ENCODE data around the gene DPH2. TPM values are rescaled to one million over a fixed set of nuclear protein-coding genes. Genes with fewer than 3 reads are reported as not detected.

The DPH2 gene
- total and polyA plus RNA-seq, 9 donors: 7.2 to 27.0 (median 15.5) TPM

DNA sequence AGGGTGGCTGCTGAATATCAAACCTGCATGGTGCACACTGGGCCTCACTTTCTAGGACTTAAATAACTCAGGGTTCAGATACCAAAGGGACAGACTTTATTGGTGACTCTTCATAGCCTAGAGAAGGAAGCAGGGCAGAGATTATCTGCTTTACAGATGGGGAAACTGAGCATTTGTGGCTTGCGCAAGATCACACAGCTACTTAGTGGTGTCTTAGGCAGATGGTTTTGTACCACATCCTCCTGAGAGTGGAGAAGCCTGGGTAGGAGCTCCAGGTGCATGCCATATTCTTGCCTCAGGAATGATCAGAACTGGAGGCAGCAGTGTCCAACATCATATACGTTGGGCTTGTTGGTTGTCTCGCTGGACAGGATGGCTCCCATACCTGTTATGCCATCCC is 6.8 kb upstream of the DPH2 start:
- WGBS, 3 donors: 85 to 91% (median 86%) methylated on average over 3 of the region's 3 CpGs
- Histone ChIP-seq H3K4me1 (ENCODE audit: insufficient read depth) (no peaks in the 10 kb centered on the region), H3K9me3 (no peaks in the 10 kb centered on the region), H3K4me3 (no peak overlapping the region), H3K27me3 (no peaks in the 10 kb centered on the region), H3K36me3 (no peaks in the 10 kb centered on the region), H3K27ac (no peak overlapping the region)
- intact Hi-C loops (cut with DNase I): no loop called here
- no peak for DNase-seq
- no peak for TF ChIP-seq CTCF (IDR thresholded peaks at IDR 0.05)
- no peak for TF ChIP-seq EP300 (IDR thresholded peaks at IDR 0.05)
- TF ChIP-seq POLR2A (IDR thresholded peaks at IDR 0.05): no peak

DNA sequence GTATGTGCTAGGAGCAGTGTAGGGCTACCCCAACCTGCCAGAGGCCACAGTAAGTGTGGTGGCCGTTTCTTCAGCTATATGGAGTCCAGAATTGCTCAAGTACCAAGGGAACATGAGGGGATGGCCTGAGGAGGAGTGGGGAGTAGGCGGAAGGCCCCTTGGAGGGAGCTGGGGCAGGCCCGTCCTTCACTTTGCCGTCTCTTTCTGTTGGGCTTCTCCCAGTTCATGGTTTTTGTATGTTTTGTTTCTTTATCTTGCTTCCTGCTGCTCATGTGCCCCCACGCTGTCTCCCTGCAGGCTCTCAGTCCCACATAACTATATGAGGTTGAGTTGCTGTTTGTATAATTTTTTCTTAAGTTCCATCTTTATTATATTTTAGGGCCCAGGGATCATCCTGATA is 5.9 kb upstream of the DPH2 start:
- TF ChIP-seq CTCF (IDR thresholded peaks at IDR 0.05) (no peak), POLR2A (IDR thresholded peaks at IDR 0.05) (no peak), EP300 (IDR thresholded peaks at IDR 0.05) (no peak)
- no peaks in the 10 kb centered on the region for H3K4me1 ChIP-seq (ENCODE audit: insufficient read depth)
- DNase-seq: no peak
- H3K9me3 ChIP-seq: no peaks in the 10 kb centered on the region
- WGBS, 3 donors: 40 to 74% (median 42%) methylated on average over 5 of the region's 5 CpGs
- intact Hi-C loops (cut with DNase I): no loop called here
- H3K4me3 ChIP-seq: no peak overlapping the region
- no peak overlapping the region for H3K27ac ChIP-seq
- no peaks in the 10 kb centered on the region for H3K36me3 ChIP-seq
- H3K27me3 ChIP-seq: no peaks in the 10 kb centered on the region

GRCh38 chr1:43965316-43965715 is 4.5 kb upstream of the DPH2 start:
- H3K4me1 ChIP-seq (ENCODE audit: insufficient read depth): no peaks in the 10 kb centered on the region
- intact Hi-C loops (cut with DNase I): no loop called here
- WGBS, 3 donors: 94 to 99% (median 94%) methylated on average over 3 of the region's 3 CpGs
- no peak overlapping the region for H3K4me3 ChIP-seq
- H3K9me3 ChIP-seq: no peaks in the 10 kb centered on the region
- H3K27me3 ChIP-seq: no peaks in the 10 kb centered on the region
- TF ChIP-seq EP300 (IDR thresholded peaks at IDR 0.05) (no peak), CTCF (IDR thresholded peaks at IDR 0.05) (no peak), POLR2A (IDR thresholded peaks at IDR 0.05) (no peak)
- H3K27ac ChIP-seq: no peak overlapping the region
- no peaks in the 10 kb centered on the region for H3K36me3 ChIP-seq
- no peak for DNase-seq

DNA sequence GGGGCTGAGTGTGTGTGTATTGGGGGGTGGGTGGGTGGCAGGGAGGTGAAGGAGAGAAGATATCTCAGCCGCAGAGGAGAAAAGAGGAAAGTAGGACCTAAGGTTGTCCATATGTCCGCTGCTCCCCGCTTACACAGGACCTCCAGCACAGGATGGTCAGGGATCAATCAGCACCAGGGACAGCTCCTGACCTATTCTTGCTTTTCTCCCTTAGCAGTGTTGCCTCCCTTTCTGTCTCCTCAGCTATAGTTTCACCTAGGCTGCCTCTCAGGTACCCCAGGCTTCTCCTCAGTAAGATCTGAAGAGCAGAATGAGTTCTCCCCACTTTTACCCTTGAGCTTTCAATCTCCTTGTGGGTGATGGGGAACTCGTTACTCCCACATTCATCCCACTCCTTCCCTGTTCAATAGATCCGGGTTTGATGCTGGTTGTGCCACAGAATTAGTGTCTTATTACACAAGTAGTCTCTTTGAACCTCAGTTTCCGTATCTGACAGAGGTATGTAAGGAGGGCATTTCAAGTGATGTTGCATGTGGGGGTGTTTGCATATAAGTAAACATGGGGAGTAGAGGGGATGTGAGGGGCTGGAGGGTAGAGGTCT is 1.4 kb upstream of the DPH2 start:
- H3K4me1 ChIP-seq (ENCODE audit: insufficient read depth): peaks cover 7% of the 10 kb centered on the region
- H3K27me3 ChIP-seq: no peaks in the 10 kb centered on the region
- intact Hi-C loops (cut with DNase I): no loop called here
- no peaks in the 10 kb centered on the region for H3K36me3 ChIP-seq
- H3K9me3 ChIP-seq: no peaks in the 10 kb centered on the region
- no peak overlapping the region for H3K27ac ChIP-seq
- DNase-seq: peak in 1 of 5 donors; percentile 51
- WGBS, 3 donors: 76 to 84% (median 79%) methylated on average over 6 of the region's 6 CpGs
- TF ChIP-seq EP300 (IDR thresholded peaks at IDR 0.05) (no peak), POLR2A (IDR thresholded peaks at IDR 0.05) (no peak), CTCF (IDR thresholded peaks at IDR 0.05) (no peak)
- no peak overlapping the region for H3K4me3 ChIP-seq
